GM21723 (cell line): ENCODE measurements around the gene IFITM5.

Experiments used
- ATAC-seq: cut with Tn5 transposase; IDR thresholded peaks from one replicate; pipeline ENCODE4 v1.9.1; 2021; ENCODE audit warnings: mild to moderate bottlenecking, moderate library complexity; ENCODE audit not compliant: unreplicated experiment

The IFITM5 gene

GRCh38 chr11:269146-269890, 30.0 kb downstream of the IFITM5 start:
- ATAC-seq, result peak; percentile 58

- ATAC-seq, result peak; percentile 46
Observed at GRCh38 chr11:268716-269145, 30.6 kb downstream of the IFITM5 start.

- ATAC-seq, result no peak
Observed at GRCh38 chr11:267491-267994, 31.8 kb downstream of the IFITM5 start.

- ATAC-seq, result no peak
Observed at GRCh38 chr11:266676-267439, 32.5 kb downstream of the IFITM5 start.

- no peak for ATAC-seq
Observed at GRCh38 chr11:261624-262023, 37.7 kb downstream of the IFITM5 start.

GRCh38 chr11:259413-259812, 39.9 kb downstream of the IFITM5 start:
- no peak for ATAC-seq

GRCh38 chr11:257766-258493, 41.4 kb downstream of the IFITM5 start:
- ATAC-seq, result no peak

GRCh38 chr11:256952-257737, 42.2 kb downstream of the IFITM5 start:
- ATAC-seq, result no peak

GRCh38 chr11:255816-256215, 43.5 kb downstream of the IFITM5 start:
- no peak for ATAC-seq

GRCh38 chr11:255176-255575, 44.1 kb downstream of the IFITM5 start:
- ATAC-seq, result no peak

GRCh38 chr11:253886-254270, 45.4 kb downstream of the IFITM5 start:
- no peak for ATAC-seq

GRCh38 chr11:253160-253885, 46.0 kb downstream of the IFITM5 start:
- no peak for ATAC-seq

GRCh38 chr11:252666-253065, 46.7 kb downstream of the IFITM5 start:
- ATAC-seq, result no peak

- ATAC-seq, result no peak
Observed at GRCh38 chr11:251550-251949, 47.8 kb downstream of the IFITM5 start.

GRCh38 chr11:250740-251299, 48.5 kb downstream of the IFITM5 start:
- no peak for ATAC-seq

- ATAC-seq, result no peak
Observed at GRCh38 chr11:250274-250673, 49.1 kb downstream of the IFITM5 start.

- no peak for ATAC-seq
Observed at GRCh38 chr11:249062-249461, 50.3 kb downstream of the IFITM5 start.
